H9 (cell line): ENCODE data around the gene ADAM22. TPM values are rescaled to one million over a fixed set of nuclear protein-coding genes. Genes with fewer than 3 reads are reported as not detected.
A peak's percentile ranks its signal among the peaks of the same experiment; 100 is the strongest.
"Not testable (repeated sequence)": the region's sequence is repeated elsewhere in the genome, so short reads cannot be mapped to it uniquely, and the experiment has no call there.

Experiments
- DNase-seq: peaks from one replicate; pipeline ENCODE4 v3.0.0-alpha.2; 2017
- H2AFZ ChIP-seq: one replicate; pipeline ENCODE4 v1.6.1; 2013; ENCODE audit warnings: mild to moderate bottlenecking, low read length, control low read depth, moderate library complexity
- H2AK5ac ChIP-seq: 2 replicates; pipeline ENCODE4 v1.6.1; 2013; ENCODE audit warnings: low read length, control low read depth, mixed read lengths; ENCODE audit not compliant: insufficient read length
- H2BK120ac ChIP-seq: one replicate; pipeline ENCODE4 v1.6.1; 2013; ENCODE audit warnings: low read depth, mild to moderate bottlenecking, low read length, control low read depth, inconsistent platforms; ENCODE audit not compliant: poor library complexity, severe bottlenecking
- H2BK12ac ChIP-seq: 2 replicates; pipeline ENCODE4 v1.6.1; 2013; ENCODE audit warnings: low read length, control low read depth, mixed read lengths, low read depth; ENCODE audit not compliant: insufficient read length
- H2BK15ac ChIP-seq: 2 replicates; pipeline ENCODE4 v1.6.1; 2013; ENCODE audit warnings: low read depth, low read length, control low read depth
- H2BK20ac ChIP-seq: one replicate; pipeline ENCODE4 v1.6.1; 2013; ENCODE audit warnings: low read depth, mild to moderate bottlenecking, low read length, control low read depth, inconsistent platforms; ENCODE audit not compliant: poor library complexity, severe bottlenecking
- H2BK5ac ChIP-seq: 2 replicates; pipeline ENCODE4 v1.6.1; 2013; ENCODE audit warnings: low read length, control low read depth, mixed read lengths; ENCODE audit not compliant: insufficient read length
- H3K14ac ChIP-seq: 2 replicates; pipeline ENCODE4 v1.6.1; 2013; ENCODE audit warnings: low read length, control low read depth; ENCODE audit not compliant: insufficient read depth
- H3K18ac ChIP-seq: 2 replicates; pipeline ENCODE4 v1.6.1; 2013; ENCODE audit warnings: low read depth, mild to moderate bottlenecking, mixed read lengths, low read length, control low read depth; ENCODE audit not compliant: insufficient read length
- H3K23ac ChIP-seq: 2 replicates; pipeline ENCODE4 v1.6.1; 2013; ENCODE audit warnings: low read length, control low read depth, mixed read lengths, low read depth; ENCODE audit not compliant: insufficient read length
- H3K23me2 ChIP-seq: 2 replicates; pipeline ENCODE4 v1.6.1; 2013; ENCODE audit warnings: low read depth, mild to moderate bottlenecking, mixed read lengths, low read length, control low read depth; ENCODE audit not compliant: insufficient read length, poor library complexity, severe bottlenecking
- H3K27ac ChIP-seq: 2 replicates; pipeline ENCODE4 v1.5.1; 2013; ENCODE audit warnings: low read length, control low read depth, mixed read lengths, low read depth; ENCODE audit not compliant: insufficient read length
- H3K27me3 ChIP-seq: 2 replicates; pipeline ENCODE4 v1.6.1; 2013; ENCODE audit warnings: low read length, control low read depth, inconsistent platforms; ENCODE audit not compliant: insufficient read depth
- H3K4ac ChIP-seq: 2 replicates; pipeline ENCODE4 v1.6.1; 2013; ENCODE audit warnings: low read depth, mild to moderate bottlenecking, control low read depth, inconsistent platforms, low read length, moderate library complexity
- H3K4me1 ChIP-seq: 2 replicates; pipeline ENCODE4 v1.6.1; 2013; ENCODE audit warnings: low read length, control low read depth, inconsistent platforms; ENCODE audit not compliant: insufficient read depth
- H3K4me2 ChIP-seq: 2 replicates; pipeline ENCODE4 v1.6.1; 2013; ENCODE audit warnings: low read length, control low read depth, mixed read lengths; ENCODE audit not compliant: insufficient read length, insufficient read depth
- H3K56ac ChIP-seq: 2 replicates; pipeline ENCODE4 v1.6.1; 2013; ENCODE audit warnings: low read depth, mild to moderate bottlenecking, mixed read lengths, low read length, control low read depth; ENCODE audit not compliant: insufficient read length
- H3K79me1 ChIP-seq: 2 replicates; pipeline ENCODE4 v1.6.1; 2013; ENCODE audit warnings: low read depth, mild to moderate bottlenecking, moderate library complexity, low read length, control low read depth, inconsistent platforms; ENCODE audit not compliant: insufficient read depth, poor library complexity, severe bottlenecking
- H3K79me2 ChIP-seq: 2 replicates; pipeline ENCODE4 v1.6.1; 2013; ENCODE audit warnings: low read length, control low read depth, inconsistent platforms; ENCODE audit not compliant: insufficient read depth
- H3K9ac ChIP-seq: 2 replicates; pipeline ENCODE4 v1.6.1; 2013; ENCODE audit warnings: low read length, control low read depth, mixed read lengths; ENCODE audit not compliant: insufficient read length; ENCODE audit errors: extremely low read depth
- H3K9me3 ChIP-seq: one replicate; pipeline ENCODE4 v1.6.1; 2013; ENCODE audit warnings: low read depth, low read length, inconsistent platforms; ENCODE audit not compliant: control insufficient read depth
- H3T11ph ChIP-seq: one replicate; pipeline ENCODE4 v1.6.1; 2013; ENCODE audit warnings: mild to moderate bottlenecking, low read length, control low read depth, inconsistent platforms
- H4K20me1 ChIP-seq: one replicate; pipeline ENCODE4 v1.6.1; 2013; ENCODE audit not compliant: control insufficient read depth, insufficient read length, insufficient read depth
- H4K5ac ChIP-seq: 2 replicates; pipeline ENCODE4 v1.6.1; 2013; ENCODE audit warnings: low read depth, mild to moderate bottlenecking, mixed read lengths, low read length, control low read depth; ENCODE audit not compliant: insufficient read length
- H4K8ac ChIP-seq: replicated peaks from 2 replicates; pipeline ENCODE4 v1.6.1; 2013; ENCODE audit warnings: low read length, control low read depth, mixed read lengths, low read depth; ENCODE audit not compliant: insufficient read length
- H4K91ac ChIP-seq: 2 replicates; pipeline ENCODE4 v1.6.1; 2013; ENCODE audit warnings: low read depth, mild to moderate bottlenecking, moderate library complexity, mixed read lengths, low read length, control low read depth; ENCODE audit not compliant: insufficient read length
- H3K27ac Mint-ChIP-seq, 3 experiments: 2 replicates in 2 of 3; 3 replicates in 1 of 3; pipeline ENCODE4 v1.8.0; 2020 to 2021; ENCODE audit warnings: mixed read lengths in 3 of 3, mild to moderate bottlenecking in 1 of 3, moderate library complexity in 1 of 3
- H3K27me3 Mint-ChIP-seq: 2 replicates; pipeline ENCODE4 v1.8.0; 2021; ENCODE audit warnings: low read depth, mild to moderate bottlenecking, moderate library complexity, mixed read lengths
- H3K36me3 Mint-ChIP-seq, 3 experiments: 2 replicates in 2 of 3; 3 replicates in 1 of 3; pipeline ENCODE4 v1.8.0; 2020 to 2021; ENCODE audit warnings: low read depth in 3 of 3, mixed read lengths in 3 of 3; ENCODE audit not compliant: insufficient read depth in 1 of 3
- H3K4me1 Mint-ChIP-seq, 2 experiments: 2 replicates each; pipeline ENCODE4 v1.8.0; 2020; ENCODE audit warnings: mixed read lengths in 2 of 2
- H3K4me3 Mint-ChIP-seq, 2 experiments: 2 replicates in 1 of 2; 3 replicates in 1 of 2; pipeline ENCODE4 v1.8.0; 2020 to 2021; ENCODE audit warnings: mild to moderate bottlenecking in 2 of 2, mixed read lengths in 2 of 2, moderate library complexity in 1 of 2
- H3K9me3 Mint-ChIP-seq, 2 experiments: 2 replicates in 1 of 2; 3 replicates in 1 of 2; pipeline ENCODE4 v1.8.0; 2020; ENCODE audit warnings: mild to moderate bottlenecking in 2 of 2, mixed read lengths in 2 of 2, moderate library complexity in 1 of 2
- WGBS: extraction: QIAGEN DNeasy Blood & Tissue Kit; methylation state at CpG from one replicate; pipeline ENCODE4 v1.1.7; 2013; ENCODE audit warnings: missing lambda C conversion rate, low lambda C conversion rate, mixed read lengths; ENCODE audit not compliant: insufficient read length; ENCODE audit errors: extremely low coverage; 5-methylcytosine and 5-hydroxymethylcytosine counted together
- total RNA-seq: library from RNA; stranded (reverse); gene quantifications from 2 replicates; pipeline ENCODE4 v1.2.1, GENCODE V29; 2021
- TF ChIP-seq, protein P1 (sequence below): fragments of 200-600 bp; sonication (generic); conservative IDR thresholded peaks from 3 replicates; pipeline ENCODE4 v1.8.0; 2021; ENCODE audit warnings: antibody characterized with exemption, mild to moderate bottlenecking

Gene ADAM22
- total RNA-seq, 1 experiment from 2014 or later = 8.7 TPM

- Histone ChIP-seq H2BK20ac (no peak overlapping the region), H3K14ac (no peak overlapping the region), H4K91ac (no peak overlapping the region), H3K9me3 (no peaks in the 10 kb centered on the region), H4K8ac (no peak overlapping the region), H2AFZ (no peak overlapping the region), H3K27ac (no peak overlapping the region), H3K4ac (no peak overlapping the region), H3K27me3 (no peaks in the 10 kb centered on the region), H2AK5ac (no peak overlapping the region), H3K9ac (no peak overlapping the region), H2BK5ac (no peak overlapping the region), H3T11ph (no peak overlapping the region), H3K18ac (no peak overlapping the region), H3K79me2 (no peaks in the 10 kb centered on the region), H3K4me2 (no peak overlapping the region), H3K4me1 (no peaks in the 10 kb centered on the region), H3K79me1 (no peaks in the 10 kb centered on the region), H2BK120ac (no peak overlapping the region), H3K23me2 (no peaks in the 10 kb centered on the region), H3K23ac (no peak overlapping the region), H3K56ac (no peak overlapping the region), H4K5ac (no peak overlapping the region), H2BK12ac (no peak overlapping the region), H2BK15ac (no peak overlapping the region), H4K20me1 (no peaks in the 10 kb centered on the region)
- Mint-ChIP-seq H3K4me1 (peaks cover 7% of the 10 kb centered on the region in 2 experiments), H3K27me3 (no peaks in the 10 kb centered on the region), H3K4me3 (no peak overlapping the region), H3K9me3 (no peaks in the 10 kb centered on the region), H3K27ac (no peak overlapping the region), H3K36me3 (no peaks in the 10 kb centered on the region)
- WGBS = no CpG with 5 or more reads among the region's 5 CpGs
- no peak for DNase-seq
- TF ChIP-seq, protein P1, sequence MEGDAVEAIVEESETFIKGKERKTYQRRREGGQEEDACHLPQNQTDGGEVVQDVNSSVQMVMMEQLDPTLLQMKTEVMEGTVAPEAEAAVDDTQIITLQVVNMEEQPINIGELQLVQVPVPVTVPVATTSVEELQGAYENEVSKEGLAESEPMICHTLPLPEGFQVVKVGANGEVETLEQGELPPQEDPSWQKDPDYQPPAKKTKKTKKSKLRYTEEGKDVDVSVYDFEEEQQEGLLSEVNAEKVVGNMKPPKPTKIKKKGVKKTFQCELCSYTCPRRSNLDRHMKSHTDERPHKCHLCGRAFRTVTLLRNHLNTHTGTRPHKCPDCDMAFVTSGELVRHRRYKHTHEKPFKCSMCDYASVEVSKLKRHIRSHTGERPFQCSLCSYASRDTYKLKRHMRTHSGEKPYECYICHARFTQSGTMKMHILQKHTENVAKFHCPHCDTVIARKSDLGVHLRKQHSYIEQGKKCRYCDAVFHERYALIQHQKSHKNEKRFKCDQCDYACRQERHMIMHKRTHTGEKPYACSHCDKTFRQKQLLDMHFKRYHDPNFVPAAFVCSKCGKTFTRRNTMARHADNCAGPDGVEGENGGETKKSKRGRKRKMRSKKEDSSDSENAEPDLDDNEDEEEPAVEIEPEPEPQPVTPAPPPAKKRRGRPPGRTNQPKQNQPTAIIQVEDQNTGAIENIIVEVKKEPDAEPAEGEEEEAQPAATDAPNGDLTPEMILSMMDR = peak; percentile 27; the same call in 1 of the 3 replicates
Measured at GRCh38 chr7:87920578-87920977, 13.5 kb upstream of the ADAM22 start.

- H3K9me3 ChIP-seq, H3K4me1 ChIP-seq, H2BK120ac ChIP-seq, H3K56ac ChIP-seq, H2BK15ac ChIP-seq, H2BK5ac ChIP-seq, H4K91ac ChIP-seq, H3K79me2 ChIP-seq, H3K4me2 ChIP-seq, H3K14ac ChIP-seq, DNase-seq, H3T11ph ChIP-seq, H3K4me3 Mint-ChIP-seq, H4K20me1 ChIP-seq, H3K23me2 ChIP-seq, H3K4ac ChIP-seq, H3K27ac ChIP-seq, H2AFZ ChIP-seq, H4K5ac ChIP-seq, H2BK12ac ChIP-seq, H3K9me3 Mint-ChIP-seq, H3K27ac Mint-ChIP-seq, H3K79me1 ChIP-seq, H2BK20ac ChIP-seq, H2AK5ac ChIP-seq, H3K27me3 Mint-ChIP-seq, H3K9ac ChIP-seq, H3K23ac ChIP-seq, H3K18ac ChIP-seq, H3K27me3 ChIP-seq, H4K8ac ChIP-seq, H3K36me3 Mint-ChIP-seq: not testable (repeated sequence)
- H3K4me1 Mint-ChIP-seq = peaks cover 17 to 25% of the 10 kb centered on the region in 2 experiments
- no CpG with 5 or more reads among the region's 8 CpGs for WGBS
Measured at GRCh38 chr7:87922759-87923395, 11.2 kb upstream of the ADAM22 start.
